Endometrial microvascular endothelial cells (primary cell): ENCODE measurements around the gene PLEKHA7. TPM values are rescaled to one million over a fixed set of nuclear protein-coding genes. Genes with fewer than 3 reads are reported as not detected.
"Not testable (repeated sequence)": the region's sequence is repeated elsewhere in the genome, so short reads cannot be mapped to it uniquely, and the experiment has no call there.

Source experiments
- in situ Hi-C: cut with HindIII; loops from 2 replicates; pipeline ENCODE4 v1.10.0; 2017; ENCODE audit warnings: low sequenced_read_pairs, low pct_unique_long_range_greater_than_20kb; ENCODE audit errors: inconsistent ontology term
- total RNA-seq: library from RNA; depleted of rRNA; stranded (reverse); fragments of >200 nt; gene quantifications from one replicate; pipeline ENCODE4 v1.2.3, GENCODE V29; 2015; ENCODE audit errors: inconsistent ontology term

Gene PLEKHA7
- total RNA-seq, 1 donor from 2014 or later = 0.19 TPM

GRCh38 chr11:17012712-17013547 is 1.3 kb downstream of the PLEKHA7 start:
- in situ Hi-C loops = no loop called here

GRCh38 chr11:17012179-17012578 is 2.0 kb downstream of the PLEKHA7 start:
- in situ Hi-C loops = no loop called here

GRCh38 chr11:17010851-17011420 is 3.3 kb downstream of the PLEKHA7 start:
- in situ Hi-C loops = no loop called here

GRCh38 chr11:17008099-17008498 is 6.1 kb downstream of the PLEKHA7 start:
- in situ Hi-C loops = no loop called here

GRCh38 chr11:17005646-17006045 is 8.6 kb downstream of the PLEKHA7 start:
- in situ Hi-C loops = no loop called here

GRCh38 chr11:17004486-17005148 is 9.6 kb downstream of the PLEKHA7 start:
- in situ Hi-C loops = no loop called here

- in situ Hi-C loops = no loop called here
Measured at GRCh38 chr11:17003426-17003825, 10.8 kb downstream of the PLEKHA7 start.

GRCh38 chr11:17002543-17002942 is 11.7 kb downstream of the PLEKHA7 start:
- in situ Hi-C loops = no loop called here

- in situ Hi-C loops = no loop called here
Measured at GRCh38 chr11:17001806-17002205, 12.4 kb downstream of the PLEKHA7 start.

GRCh38 chr11:17000987-17001386 is 13.2 kb downstream of the PLEKHA7 start:
- in situ Hi-C loops = no loop called here

- in situ Hi-C loops = not testable (repeated sequence)
Measured at GRCh38 chr11:17000253-17000652, 14.0 kb downstream of the PLEKHA7 start.

GRCh38 chr11:16999116-16999515 is 15.1 kb downstream of the PLEKHA7 start:
- in situ Hi-C loops = no loop called here

- in situ Hi-C loops = no loop called here
Measured at GRCh38 chr11:16997624-16998023, 16.6 kb downstream of the PLEKHA7 start.

GRCh38 chr11:16993495-16993894 is 20.7 kb downstream of the PLEKHA7 start:
- in situ Hi-C loops = no loop called here

GRCh38 chr11:16992846-16993245 is 21.4 kb downstream of the PLEKHA7 start:
- in situ Hi-C loops = no loop called here

GRCh38 chr11:16989554-16989953 is 24.7 kb downstream of the PLEKHA7 start:
- in situ Hi-C loops = no loop called here

GRCh38 chr11:16987205-16987568 is 27.0 kb downstream of the PLEKHA7 start:
- in situ Hi-C loops = no loop called here

- in situ Hi-C loops = no loop called here
Measured at GRCh38 chr11:16986434-16987204, 27.6 kb downstream of the PLEKHA7 start.

- in situ Hi-C loops = no loop called here
Measured at GRCh38 chr11:16985297-16985696, 28.9 kb downstream of the PLEKHA7 start.
